NCI-H1930 (cell line): ENCODE data around the gene MAG.
"Not testable (repeated sequence)": the region's sequence is repeated elsewhere in the genome, so short reads cannot be mapped to it uniquely, and the experiment has no call there.

Source experiments
- DNase-seq, 2 experiments: peaks; one replicate each; lab custom pipeline; 2025; lab: John Stamatoyannopoulos, UW

Gene MAG

GRCh38 chr19:35346193-35347052, 54.5 kb downstream of the MAG start:
- no peak for DNase-seq

GRCh38 chr19:35347171-35347929, 55.4 kb downstream of the MAG start, which contains the start of gene FFAR1:
FFAR1 (plus strand) TSS chr19:35347902; CDS start chr19:35351552, 3,650 bp downstream.
- DNase-seq, result no peak

DNA sequence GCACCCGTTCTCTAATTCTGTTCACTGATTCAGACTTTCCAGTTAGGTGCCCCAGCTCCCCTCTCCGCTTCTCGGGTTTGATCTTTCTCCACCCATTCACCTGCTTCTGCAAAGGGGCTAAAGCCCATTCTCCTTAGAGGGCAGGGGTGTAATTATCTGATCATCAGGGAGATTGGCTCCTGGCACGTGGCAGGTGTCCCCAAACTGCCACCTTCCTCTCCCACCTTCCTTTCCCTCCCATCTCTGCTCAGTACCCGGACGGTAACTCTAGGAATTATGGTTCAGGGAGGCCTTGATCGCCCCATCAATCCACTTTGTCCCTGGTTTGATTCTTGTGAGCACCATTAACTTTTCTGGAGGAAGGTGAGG, 56.0 kb downstream of the MAG start:
- no peak for DNase-seq

GRCh38 chr19:35348911-35349611, 57.1 kb downstream of the MAG start:
- no peak for DNase-seq

- DNase-seq, result no peak
Observed at GRCh38 chr19:35349614-35350521, 57.9 kb downstream of the MAG start.

GRCh38 chr19:35350591-35350990, 58.6 kb downstream of the MAG start:
- no peak for DNase-seq

DNA sequence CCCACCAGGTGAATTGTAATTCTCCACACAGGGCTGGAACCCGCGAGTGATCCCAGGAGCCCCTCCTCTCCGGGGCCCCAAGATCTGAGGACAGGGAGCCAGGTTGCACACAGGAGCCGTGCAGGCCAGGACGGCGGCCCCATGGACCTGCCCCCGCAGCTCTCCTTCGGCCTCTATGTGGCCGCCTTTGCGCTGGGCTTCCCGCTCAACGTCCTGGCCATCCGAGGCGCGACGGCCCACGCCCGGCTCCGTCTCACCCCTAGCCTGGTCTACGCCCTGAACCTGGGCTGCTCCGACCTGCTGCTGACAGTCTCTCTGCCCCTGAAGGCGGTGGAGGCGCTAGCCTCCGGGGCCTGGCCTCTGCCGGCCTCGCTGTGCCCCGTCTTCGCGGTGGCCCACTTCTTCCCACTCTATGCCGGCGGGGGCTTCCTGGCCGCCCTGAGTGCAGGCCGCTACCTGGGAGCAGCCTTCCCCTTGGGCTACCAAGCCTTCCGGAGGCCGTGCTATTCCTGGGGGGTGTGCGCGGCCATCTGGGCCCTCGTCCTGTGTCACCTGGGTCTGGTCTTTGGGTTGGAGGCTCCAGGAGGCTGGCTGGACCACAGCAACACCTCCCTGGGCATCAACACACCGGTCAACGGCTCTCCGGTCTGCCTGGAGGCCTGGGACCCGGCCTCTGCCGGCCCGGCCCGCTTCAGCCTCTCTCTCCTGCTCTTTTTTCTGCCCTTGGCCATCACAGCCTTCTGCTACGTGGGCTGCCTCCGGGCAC, 59.6 kb downstream of the MAG start:
- no peak for DNase-seq

GRCh38 chr19:35352177-35352447, 60.2 kb downstream of the MAG start:
- DNase-seq, result no peak

- DNase-seq, result peak; percentile 23 to 64
Observed at GRCh38 chr19:35352448-35353304, 60.7 kb downstream of the MAG start.

DNA sequence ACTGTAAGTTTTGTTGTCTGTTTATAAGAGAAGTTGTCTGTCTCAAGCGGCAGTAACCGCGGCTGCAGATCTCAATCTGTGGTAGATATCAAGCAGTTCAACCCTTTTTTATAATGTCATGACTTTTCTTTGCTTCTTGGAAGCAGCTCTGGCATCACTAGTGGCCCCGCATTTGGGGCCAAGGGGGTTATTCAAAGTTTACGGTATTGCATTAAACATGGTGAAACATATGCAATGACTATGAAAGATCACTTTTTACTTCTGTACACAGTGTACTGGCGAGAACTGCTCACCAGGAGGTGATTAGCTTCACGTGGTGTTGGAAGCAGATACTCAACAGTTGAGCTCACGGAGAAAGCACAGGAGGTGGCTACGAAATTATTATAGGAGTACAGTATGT, 61.7 kb downstream of the MAG start:
- DNase-seq, result no peak

- DNase-seq, result no peak
Observed at GRCh38 chr19:35354898-35355297, 62.9 kb downstream of the MAG start.

GRCh38 chr19:35355791-35356460, 64.0 kb downstream of the MAG start:
- no peak for DNase-seq

DNA sequence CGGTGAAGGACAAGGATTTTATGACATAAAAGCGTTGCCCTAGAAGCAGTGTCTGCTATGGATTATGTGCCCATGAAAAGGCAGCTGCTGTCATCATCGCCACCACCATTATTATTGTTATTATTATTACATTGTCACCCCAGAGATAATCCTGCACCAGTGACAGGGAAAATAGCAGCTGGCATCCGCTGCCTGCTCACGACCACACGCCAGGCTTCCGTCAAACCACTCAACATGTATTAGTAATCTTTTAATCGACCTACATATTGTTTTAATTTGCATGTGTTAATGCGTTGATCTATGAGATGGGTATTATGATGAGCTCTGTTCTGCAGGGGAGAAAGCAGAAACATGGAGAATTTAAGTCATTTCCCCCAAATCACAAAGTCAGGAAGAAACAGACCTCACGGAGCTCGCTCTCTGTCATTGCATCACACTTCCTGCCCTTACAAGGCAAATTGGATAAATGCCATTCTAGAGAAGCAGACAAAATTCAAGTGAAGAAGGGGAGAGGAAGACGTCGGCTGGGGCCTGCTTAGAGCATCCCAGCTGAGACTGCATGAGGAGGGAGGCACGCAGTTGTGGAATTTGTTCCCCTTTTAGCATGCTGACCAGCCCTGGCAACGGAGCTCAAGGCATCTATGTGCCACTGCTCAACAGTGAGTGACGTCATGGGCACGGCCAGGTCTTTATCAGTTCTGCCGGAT, 66.1 kb downstream of the MAG start, which contains the start of gene FFAR3:
TSS of gene FFAR3 (plus strand) at position 594 of the 707 bp plus-strand sequence. CDS start 431 bp downstream, outside the sequence.
- DNase-seq, result no peak

DNA sequence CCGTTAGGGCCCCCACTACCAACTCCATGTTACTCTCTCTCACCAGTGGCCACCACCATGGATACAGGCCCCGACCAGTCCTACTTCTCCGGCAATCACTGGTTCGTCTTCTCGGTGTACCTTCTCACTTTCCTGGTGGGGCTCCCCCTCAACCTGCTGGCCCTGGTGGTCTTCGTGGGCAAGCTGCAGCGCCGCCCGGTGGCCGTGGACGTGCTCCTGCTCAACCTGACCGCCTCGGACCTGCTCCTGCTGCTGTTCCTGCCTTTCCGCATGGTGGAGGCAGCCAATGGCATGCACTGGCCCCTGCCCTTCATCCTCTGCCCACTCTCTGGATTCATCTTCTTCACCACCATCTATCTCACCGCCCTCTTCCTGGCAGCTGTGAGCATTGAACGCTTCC, 66.9 kb downstream of the MAG start:
- not testable (repeated sequence) for DNase-seq

- not testable (repeated sequence) for DNase-seq
Observed at GRCh38 chr19:35359395-35359794, 67.4 kb downstream of the MAG start.

- DNase-seq, result not testable (repeated sequence)
Observed at GRCh38 chr19:35360081-35360480, 68.1 kb downstream of the MAG start.

GRCh38 chr19:35360880-35361420, 69.0 kb downstream of the MAG start:
- DNase-seq, result no peak

- no peak for DNase-seq
Observed at GRCh38 chr19:35362261-35363000, 70.5 kb downstream of the MAG start.
